RKO (cell line): ENCODE results near the gene DNAJC10.
"Not testable (repeated sequence)": the region's sequence is repeated elsewhere in the genome, so short reads cannot be mapped to it uniquely, and the experiment has no call there.

Experiments
- DNase-seq: peaks from one replicate; pipeline ENCODE4 v3.0.0-alpha.2; 2016; ENCODE audit warnings: low spot score

DNAJC10 gene

DNA sequence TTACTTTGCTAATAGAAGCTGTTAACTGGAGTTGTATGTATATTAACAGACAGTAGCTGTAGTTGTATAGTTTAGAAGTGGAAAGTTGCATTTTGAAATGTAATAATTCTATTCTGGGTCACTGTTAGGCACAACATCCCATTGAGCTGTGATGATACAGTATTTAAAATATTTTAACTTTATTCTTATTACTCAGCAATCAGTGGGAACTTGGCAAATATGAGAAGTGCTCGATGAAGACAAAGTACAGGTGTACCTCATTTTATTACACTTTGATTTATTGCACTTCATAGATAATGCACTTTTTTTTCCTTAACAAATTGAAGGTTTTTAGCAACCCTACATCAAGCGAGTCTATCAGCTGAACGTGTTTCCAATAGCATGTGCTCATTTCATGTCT is 8.6 kb downstream of the DNAJC10 start:
- no peak for DNase-seq

DNA sequence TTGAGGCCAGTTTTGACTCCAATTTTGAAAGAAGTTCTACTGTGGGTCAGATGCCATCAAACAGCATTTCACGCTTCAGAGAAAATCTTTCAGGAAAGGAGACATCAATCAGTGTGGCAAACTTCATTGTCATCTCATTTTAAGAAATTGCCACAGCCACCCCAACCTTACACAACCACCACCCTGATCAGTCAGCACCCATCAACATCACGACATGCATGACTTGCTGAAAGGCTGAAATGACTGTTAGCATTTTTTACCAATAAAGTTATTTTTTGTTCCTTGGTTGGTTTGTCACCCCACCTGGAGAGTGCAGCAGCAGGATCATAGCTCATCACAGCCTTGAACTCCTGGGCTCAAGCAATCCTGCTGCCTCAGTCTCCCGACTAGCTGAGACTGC is 10.4 kb downstream of the DNAJC10 start:
- no peak for DNase-seq

DNA sequence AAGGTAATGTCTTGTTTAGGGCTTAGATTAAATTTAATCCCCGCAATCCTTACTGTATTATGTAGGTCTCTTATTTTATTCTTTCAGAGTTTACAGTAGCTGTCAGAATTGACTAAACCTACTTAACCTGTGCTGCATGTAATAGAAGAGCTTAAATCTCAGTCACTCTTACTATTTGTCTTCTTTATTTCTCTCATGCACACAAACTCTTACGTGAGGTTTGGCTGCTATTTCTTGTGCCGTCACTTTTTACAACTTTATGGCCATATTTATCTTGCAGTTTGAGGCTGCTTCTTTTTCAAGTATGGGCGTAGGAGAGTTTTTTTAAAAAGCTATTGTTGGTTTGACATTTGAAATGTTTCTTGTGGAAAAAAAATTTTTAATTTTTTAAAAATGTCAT is 12.0 kb downstream of the DNAJC10 start:
- no peak for DNase-seq

DNA sequence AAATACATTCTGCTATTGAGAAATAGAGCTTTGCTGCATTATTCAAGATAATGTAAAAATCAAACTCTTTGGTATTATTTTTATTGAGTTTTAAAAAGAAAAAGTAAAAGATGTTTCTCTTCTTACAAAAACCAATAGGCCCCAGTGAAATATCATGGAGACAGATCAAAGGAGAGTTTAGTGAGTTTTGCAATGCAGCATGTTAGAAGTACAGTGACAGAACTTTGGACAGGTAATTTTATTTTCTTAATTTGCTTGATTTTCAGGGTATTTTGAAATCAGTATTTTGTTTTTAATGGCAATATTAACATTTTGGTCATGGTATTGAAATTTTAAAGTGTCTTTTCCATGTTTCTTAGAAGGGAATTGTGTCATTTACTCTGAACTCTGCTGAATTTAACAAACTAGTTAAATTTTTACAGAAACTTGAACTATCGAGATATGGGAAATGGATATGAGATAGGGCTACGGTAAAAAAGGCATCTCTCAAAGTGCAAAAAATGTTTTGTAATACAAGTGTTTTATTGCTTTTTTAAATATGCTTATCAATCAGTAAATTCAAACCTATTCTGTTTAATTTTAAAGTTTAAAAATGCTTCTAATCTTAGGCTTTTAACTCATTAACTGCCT is 13.8 kb downstream of the DNAJC10 start:
- no peak for DNase-seq

DNA sequence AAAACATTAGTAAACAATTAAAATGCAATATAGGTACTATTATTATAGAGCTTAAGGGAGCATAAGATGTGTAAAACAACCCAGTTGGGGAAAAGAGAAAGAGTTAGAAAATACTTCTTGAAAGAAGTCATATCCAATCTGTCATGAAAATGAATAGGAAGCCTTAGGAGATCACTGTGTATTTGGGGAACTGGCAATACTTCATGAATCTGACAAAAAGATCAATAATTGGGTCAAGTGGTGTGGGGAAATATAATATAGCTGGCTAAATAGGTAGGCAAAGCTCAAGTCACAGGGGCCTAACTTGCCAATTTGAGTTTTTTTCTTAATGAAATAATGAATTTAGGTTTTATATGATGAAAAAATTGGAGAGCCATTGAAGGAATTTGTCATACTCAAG is 14.4 kb downstream of the DNAJC10 start:
- DNase-seq: no peak

DNA sequence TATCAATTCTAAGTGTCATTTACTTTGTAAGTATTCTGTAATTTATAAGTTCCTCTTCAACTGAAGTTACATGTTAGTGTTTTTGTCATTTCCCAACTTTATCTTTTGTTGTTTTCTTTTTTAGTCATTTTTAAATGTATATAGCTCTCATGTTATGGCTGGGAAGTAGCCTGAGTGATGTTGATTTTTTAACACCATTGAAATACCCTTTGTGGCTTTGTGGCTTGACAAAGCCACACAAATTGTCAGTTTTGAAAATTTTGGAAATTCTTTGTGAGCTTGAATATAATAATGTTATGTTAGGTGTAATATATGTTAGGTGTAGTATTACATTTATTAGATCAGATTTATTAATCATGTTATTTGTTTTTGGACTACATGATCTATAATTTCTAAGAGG is 16.7 kb downstream of the DNAJC10 start:
- DNase-seq: no peak

DNA sequence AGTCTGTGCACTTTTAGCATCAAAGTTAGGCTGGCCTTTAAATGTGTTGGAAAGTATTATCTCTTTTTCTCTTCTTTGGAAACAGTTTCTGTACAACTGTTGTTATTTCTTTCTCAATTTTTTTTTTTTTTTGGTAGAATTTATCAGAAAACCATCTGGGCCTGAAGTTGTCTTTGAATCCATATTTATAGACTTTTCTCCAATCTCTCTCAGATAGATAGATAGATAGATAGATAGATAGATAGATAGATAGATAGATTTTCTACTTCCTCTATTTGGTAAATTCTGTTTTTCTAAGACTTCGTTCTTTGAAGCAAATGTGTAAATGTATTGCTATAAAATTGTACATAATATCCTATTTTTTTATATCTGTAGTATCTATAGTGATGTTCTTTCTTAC is 17.5 kb downstream of the DNAJC10 start:
- no peak for DNase-seq

DNA sequence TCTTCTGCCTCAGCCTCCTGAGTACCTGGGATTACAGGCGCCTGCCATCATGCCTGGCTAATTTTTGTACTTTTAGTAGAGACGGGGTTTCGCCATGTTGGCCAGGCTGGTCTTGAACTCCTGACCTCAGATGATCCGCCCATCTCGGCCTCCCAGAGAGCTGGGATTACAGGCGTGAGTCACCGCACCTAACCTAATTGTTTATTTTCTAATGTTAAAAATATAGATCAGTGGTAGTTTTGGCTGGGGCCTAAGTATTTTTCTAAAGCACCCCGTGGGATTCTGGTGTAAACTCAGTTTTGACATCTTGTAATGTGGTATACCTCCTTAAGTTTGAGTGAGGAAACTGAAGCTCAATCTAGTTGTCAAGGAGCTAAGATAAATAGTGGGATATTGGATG is 20.8 kb downstream of the DNAJC10 start:
- not testable (repeated sequence) for DNase-seq

- no peak for DNase-seq
Observed at GRCh38 chr2:182740701-182741100, 24.6 kb downstream of the DNAJC10 start.

DNA sequence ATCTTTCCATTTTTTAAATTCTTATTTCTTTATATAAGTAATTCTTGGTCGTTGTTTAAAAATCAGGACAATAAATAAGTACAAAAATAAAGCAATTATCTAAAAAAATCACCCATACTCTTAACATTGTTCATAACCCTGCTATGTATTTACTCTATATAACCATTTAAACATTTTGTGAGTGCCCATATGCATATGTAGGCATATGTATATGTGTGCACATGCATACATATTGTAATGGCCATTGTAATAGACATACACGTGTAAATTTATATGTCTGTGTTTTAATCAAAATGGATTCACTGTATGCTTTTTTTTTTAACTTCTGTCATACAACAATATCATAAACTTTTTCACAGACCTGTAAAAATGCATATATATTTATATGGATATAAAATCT is 25.6 kb downstream of the DNAJC10 start:
- no peak for DNase-seq

DNA sequence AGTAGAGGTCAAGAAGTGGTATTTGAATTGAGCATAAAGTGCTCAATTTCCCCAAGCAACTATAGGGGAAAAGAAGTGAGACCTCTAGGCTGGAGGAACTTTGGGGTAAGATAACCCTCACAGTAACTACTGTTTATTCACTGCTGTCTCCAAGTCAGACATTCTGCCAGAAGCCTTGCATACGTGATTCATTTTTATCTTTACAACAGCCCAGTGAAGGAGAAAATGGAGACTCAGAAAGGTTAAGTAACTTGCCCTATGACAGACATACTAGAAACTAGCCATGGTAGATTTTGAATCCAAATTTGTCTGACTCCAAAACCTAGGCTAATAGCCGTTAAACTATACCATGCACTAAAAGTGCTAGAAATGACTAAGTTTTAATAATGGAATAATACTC is 28.4 kb downstream of the DNAJC10 start:
- no peak for DNase-seq

GRCh38 chr2:182745061-182745460 is 29.0 kb downstream of the DNAJC10 start:
- DNase-seq: no peak

- DNase-seq: not testable (repeated sequence)
Observed at GRCh38 chr2:182745894-182746293, 29.8 kb downstream of the DNAJC10 start.

DNA sequence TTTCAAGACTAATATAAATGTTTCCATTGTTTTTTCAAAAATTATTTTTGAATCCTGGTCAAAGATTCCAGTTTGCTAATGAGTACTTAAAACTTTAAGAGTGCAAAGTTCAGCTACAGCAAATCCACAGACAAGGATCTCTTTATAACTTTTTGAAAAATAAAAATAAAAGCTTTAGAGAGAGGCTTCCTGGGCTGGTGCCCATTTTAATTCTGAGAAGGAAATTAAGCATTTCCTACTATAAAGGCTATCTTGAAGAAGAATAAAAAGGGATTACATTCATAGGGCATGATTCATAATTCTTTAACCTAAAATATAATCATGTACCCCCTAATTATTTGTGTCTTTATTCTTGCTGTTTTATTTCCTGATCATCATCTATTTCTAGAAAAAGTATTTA is 38.2 kb downstream of the DNAJC10 start:
- DNase-seq: no peak

GRCh38 chr2:182758379-182758778 is 42.3 kb downstream of the DNAJC10 start:
- no peak for DNase-seq

- no peak for DNase-seq
Observed at GRCh38 chr2:182761903-182762302, 45.8 kb downstream of the DNAJC10 start.

GRCh38 chr2:182763311-182763912 is 47.4 kb downstream of the DNAJC10 start:
- DNase-seq: peak; percentile 45

DNA sequence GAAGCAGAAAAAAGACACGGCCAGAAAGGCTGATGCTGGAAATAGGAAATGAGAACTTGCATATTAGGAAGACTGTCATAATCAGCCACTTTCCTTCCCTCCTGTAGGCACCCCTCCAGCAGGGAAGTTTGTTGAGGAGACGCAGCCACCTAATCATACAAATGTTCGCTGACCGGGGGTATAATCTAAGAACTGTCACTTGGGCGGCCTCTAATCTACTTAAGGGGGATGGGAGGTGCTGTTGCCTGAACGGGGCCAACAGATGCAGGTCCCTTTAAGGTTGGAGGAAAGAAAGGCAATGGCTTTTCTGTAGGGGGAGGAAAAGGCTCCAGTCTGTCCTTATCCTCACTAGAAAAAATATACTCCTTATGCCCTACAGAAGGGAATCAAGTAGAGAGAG is 50.6 kb downstream of the DNAJC10 start:
- DNase-seq: no peak

DNA sequence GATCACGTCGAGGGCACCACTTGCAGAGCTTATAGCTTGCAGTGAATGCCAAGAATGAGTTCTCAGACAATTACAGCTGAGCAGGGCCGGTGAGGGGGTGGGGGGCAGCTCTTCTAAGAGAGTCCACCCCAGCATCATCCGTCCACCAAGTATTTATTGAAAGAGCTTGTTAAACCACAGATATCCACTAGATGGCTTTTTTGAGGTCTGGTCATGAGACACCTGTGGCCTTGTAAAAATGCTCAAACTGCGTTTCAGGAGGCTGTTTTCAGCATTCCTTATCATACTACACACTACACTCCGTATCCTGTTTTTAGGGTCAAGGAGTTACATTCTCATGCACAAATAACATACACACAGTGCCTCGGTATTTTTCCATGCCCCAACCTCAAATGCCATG is 51.5 kb downstream of the DNAJC10 start:
- DNase-seq: peak; percentile 43

- not testable (repeated sequence) for DNase-seq
Observed at GRCh38 chr2:182768950-182769349, 52.9 kb downstream of the DNAJC10 start.

GRCh38 chr2:182779323-182779722 is 63.3 kb downstream of the DNAJC10 start:
- no peak for DNase-seq

- not testable (repeated sequence) for DNase-seq
Observed at GRCh38 chr2:182781099-182781498, 65.0 kb downstream of the DNAJC10 start.

- DNase-seq: not testable (repeated sequence)
Observed at GRCh38 chr2:182782686-182783085, 66.6 kb downstream of the DNAJC10 start.

DNA sequence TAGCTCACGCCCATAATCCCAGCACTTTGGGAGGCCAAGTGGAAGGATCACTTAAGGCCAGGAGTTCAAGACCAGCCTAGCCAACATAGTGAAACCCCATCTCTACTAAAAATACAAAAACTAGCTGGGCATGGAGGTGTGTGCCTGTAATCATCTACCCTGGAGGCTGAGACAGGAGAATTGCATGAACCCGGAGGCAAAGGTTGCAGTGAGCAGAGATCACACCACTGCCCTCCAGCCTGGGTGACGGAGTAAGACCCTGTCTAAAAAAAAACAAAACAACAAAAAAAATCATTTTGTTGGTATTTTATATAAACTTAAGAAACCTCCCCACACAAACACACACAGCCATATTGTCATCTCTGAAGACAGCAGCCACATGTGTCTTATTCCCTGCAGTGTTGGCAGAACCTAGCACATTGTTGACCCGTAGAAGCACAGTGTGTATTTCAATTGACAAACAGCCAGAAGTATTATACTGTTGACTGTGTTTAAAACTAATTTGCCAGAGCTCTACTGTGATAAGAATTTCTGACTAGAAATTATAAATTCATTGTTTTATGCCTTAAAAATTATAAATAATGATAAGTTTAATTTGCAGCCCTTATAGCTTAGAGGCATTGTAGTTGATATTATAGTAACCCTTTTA is 68.1 kb downstream of the DNAJC10 start:
- no peak for DNase-seq
